ENCODE data around the gene PYGB.

DNA sequence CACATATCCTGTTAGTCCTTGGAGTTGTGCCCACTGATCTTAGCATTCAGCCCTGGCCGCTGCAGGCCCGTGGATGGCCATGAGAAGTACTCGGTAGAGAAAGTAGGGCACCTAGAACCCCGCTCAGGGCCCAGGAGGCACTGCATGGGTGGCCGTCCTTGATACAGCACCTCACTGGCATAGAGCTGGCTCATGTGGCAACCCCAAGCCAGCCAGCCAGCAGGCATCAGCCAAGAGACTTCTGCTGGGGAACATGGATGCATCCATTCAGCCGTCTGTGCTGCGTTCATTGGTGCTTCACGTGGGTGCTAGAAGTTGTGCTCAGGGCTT lies 10.6 kb downstream of the PYGB start:
- TF ChIP-seq, protein P1, sequence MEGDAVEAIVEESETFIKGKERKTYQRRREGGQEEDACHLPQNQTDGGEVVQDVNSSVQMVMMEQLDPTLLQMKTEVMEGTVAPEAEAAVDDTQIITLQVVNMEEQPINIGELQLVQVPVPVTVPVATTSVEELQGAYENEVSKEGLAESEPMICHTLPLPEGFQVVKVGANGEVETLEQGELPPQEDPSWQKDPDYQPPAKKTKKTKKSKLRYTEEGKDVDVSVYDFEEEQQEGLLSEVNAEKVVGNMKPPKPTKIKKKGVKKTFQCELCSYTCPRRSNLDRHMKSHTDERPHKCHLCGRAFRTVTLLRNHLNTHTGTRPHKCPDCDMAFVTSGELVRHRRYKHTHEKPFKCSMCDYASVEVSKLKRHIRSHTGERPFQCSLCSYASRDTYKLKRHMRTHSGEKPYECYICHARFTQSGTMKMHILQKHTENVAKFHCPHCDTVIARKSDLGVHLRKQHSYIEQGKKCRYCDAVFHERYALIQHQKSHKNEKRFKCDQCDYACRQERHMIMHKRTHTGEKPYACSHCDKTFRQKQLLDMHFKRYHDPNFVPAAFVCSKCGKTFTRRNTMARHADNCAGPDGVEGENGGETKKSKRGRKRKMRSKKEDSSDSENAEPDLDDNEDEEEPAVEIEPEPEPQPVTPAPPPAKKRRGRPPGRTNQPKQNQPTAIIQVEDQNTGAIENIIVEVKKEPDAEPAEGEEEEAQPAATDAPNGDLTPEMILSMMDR (IDR thresholded peaks at IDR 0.05) = no peak
- TF ChIP-seq EP300 (IDR thresholded peaks at IDR 0.05) = no peak
